T-helper 17 cell (primary cell): ENCODE measurements around the gene CYLD. TPM values are rescaled to one million over a fixed set of nuclear protein-coding genes. Genes with fewer than 3 reads are reported as not detected.

Source experiments
- ATAC-seq: fragments of 150-1000 bp; cut with Tn5 transposase; 2 replicates; pipeline ENCODE4 v1.10.0; 2021; ENCODE audit warnings: mild to moderate bottlenecking, moderate library complexity
- DNase-seq, 3 donors: peaks; one replicate each; pipeline versions ENCODE4 v3.0.0 to v3.0.0-alpha.2; 2020 to 2021
- H3K9me3 ChIP-seq: one replicate; pipeline ENCODE4 v1.7.0; 2013; ENCODE audit warnings: low read length, mild to moderate bottlenecking; ENCODE audit not compliant: control insufficient read depth, poor library complexity, severe bottlenecking
- H3K27ac Mint-ChIP-seq: one replicate; pipeline ENCODE4 v1.8.0; 2022; ENCODE audit warnings: mild to moderate bottlenecking, moderate library complexity, mixed read lengths
- H3K27me3 Mint-ChIP-seq: one replicate; pipeline ENCODE4 v1.8.0; 2022; ENCODE audit warnings: mixed read lengths
- H3K36me3 Mint-ChIP-seq: one replicate; pipeline ENCODE4 v1.8.0; 2022; ENCODE audit warnings: low read depth, mixed read lengths
- H3K4me1 Mint-ChIP-seq: one replicate; pipeline ENCODE4 v1.8.0; 2022; ENCODE audit warnings: mild to moderate bottlenecking, mixed read lengths
- H3K4me3 Mint-ChIP-seq: one replicate; pipeline ENCODE4 v1.8.0; 2022; ENCODE audit warnings: mild to moderate bottlenecking, moderate library complexity, mixed read lengths
- total RNA-seq, 4 donors: library from RNA in 2 of 4; stranded (reverse) in 2 of 4; gene quantifications; one replicate each; pipeline ENCODE4 v1.2.3 and lab custom pipeline; 2022 to 2026

CYLD gene
- total RNA-seq, 2 donors from 2014 or later, result 411 to 412 TPM

GRCh38 chr16:50718061-50718760, 23.7 kb upstream of the CYLD start:
- H3K36me3 Mint-ChIP-seq, result peaks cover 4% of the 10 kb centered on the region
- no peaks in the 10 kb centered on the region for H3K9me3 ChIP-seq
- no peak overlapping the region for H3K27ac Mint-ChIP-seq
- DNase-seq, result no peak
- no peaks in the 10 kb centered on the region for H3K27me3 Mint-ChIP-seq
- H3K4me1 Mint-ChIP-seq, result peaks cover 24% of the 10 kb centered on the region
- H3K4me3 Mint-ChIP-seq, result no peak overlapping the region
- no peak for ATAC-seq

- no peak for DNase-seq
- Mint-ChIP-seq H3K27ac (no peak overlapping the region), H3K4me1 (peaks cover 23% of the 10 kb centered on the region), H3K36me3 (peaks cover 4% of the 10 kb centered on the region), H3K27me3 (no peaks in the 10 kb centered on the region), H3K4me3 (no peak overlapping the region)
- no peaks in the 10 kb centered on the region for H3K9me3 ChIP-seq
- no peak for ATAC-seq
Measured at GRCh38 chr16:50718761-50719400, 23.0 kb upstream of the CYLD start.

DNA sequence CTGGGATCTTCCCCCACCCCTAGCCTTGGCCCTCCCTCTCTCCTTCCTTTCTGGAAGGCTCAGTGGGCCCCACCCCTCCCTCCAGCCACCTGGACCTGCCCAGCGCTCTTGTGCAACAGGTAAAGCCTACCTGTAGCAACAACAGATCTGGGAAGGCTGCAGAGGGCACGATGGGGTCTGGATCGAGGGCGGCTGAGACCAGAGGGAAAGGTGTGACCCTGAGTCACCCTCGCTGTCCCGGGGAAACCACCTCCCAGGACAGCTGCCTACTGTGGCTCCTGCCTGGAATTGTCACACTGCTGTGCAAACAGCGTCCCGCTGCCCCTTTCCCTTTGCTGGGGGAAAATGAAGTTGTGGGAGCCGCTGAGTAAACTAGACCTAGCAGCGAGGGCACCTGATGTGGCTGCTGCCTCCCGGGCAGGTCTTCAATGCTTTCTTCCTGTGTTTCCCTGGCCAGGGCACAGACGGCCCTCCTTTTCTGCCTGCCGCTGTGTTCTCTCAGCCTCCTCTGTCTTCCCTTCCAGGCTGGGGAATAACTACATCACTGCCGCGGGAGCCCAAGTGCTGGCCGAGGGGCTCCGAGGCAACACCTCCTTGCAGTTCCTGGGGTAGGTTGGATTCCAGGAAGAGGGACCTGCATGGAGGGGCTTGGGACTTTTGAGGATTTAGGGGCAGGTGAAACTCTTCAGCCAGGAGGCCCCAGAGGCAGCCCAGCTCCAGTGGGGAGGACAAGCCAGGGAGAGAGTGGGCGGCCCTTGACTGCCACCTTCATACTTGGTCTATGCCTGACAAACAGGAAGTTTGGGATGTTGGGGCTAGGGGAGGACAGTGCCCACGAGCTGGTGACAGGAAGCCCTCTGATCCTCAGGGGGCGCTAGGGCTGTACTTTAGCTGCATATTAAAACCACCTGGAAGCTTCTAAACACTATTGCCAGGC, 22.2 kb upstream of the CYLD start:
- Mint-ChIP-seq H3K4me1 (peaks cover 21% of the 10 kb centered on the region), H3K27me3 (no peaks in the 10 kb centered on the region), H3K36me3 (peaks cover 4% of the 10 kb centered on the region), H3K4me3 (no peak overlapping the region), H3K27ac (peak overlapping the region; percentile 82)
- H3K9me3 ChIP-seq, result no peaks in the 10 kb centered on the region
- no peak for DNase-seq
- ATAC-seq, result no peak

DNA sequence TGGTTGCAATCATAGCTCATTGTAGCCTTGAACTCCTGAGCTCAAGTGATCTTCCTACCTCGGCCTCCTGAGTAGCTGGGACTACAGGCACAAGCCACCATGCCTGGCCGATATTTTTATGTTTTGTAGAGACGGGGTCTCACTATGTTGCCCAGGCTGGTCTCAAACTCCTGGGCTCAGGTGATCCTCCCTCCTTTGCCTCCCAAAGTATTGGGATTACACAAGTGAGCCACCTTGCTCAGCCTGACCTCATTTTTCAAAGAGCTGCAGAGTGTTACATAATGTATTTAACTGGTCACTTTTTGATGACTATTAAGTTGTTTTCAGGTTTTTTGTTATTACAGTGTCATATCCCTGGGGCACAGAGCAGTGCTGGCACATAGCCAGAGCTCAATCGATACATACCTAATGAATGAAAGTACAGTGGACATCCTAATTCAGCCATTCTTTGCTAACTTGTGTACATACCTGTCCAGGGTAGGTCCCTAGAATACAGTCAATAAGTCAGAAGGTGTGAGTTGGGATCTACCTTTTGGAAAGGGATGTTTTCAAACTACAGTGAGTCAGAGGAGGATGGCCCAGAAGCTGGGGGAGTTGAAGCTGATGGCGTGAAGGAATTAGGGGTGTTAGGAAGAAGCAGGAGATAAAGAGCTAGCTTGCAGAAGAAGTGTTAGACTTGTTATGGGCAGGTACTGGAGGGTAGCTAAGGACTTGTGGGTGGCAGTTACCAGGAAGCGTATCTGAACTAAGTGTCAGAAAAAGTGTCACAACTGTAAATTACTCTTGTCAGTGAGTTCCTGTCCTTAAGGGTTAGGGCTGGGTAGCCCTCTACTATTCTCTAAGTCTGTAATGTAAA, 20.1 kb upstream of the CYLD start:
- no peak overlapping the region for H3K4me3 Mint-ChIP-seq
- peaks cover 7% of the 10 kb centered on the region for H3K36me3 Mint-ChIP-seq
- DNase-seq (no peak), ATAC-seq (no peak)
- H3K9me3 ChIP-seq, result no peaks in the 10 kb centered on the region
- no peaks in the 10 kb centered on the region for H3K27me3 Mint-ChIP-seq
- H3K27ac Mint-ChIP-seq, result peak overlapping the region; percentile 3
- peaks cover 21% of the 10 kb centered on the region for H3K4me1 Mint-ChIP-seq

GRCh38 chr16:50722405-50722737, 19.5 kb upstream of the CYLD start:
- DNase-seq (no peak), ATAC-seq (no peak)
- H3K27me3 Mint-ChIP-seq, result no peaks in the 10 kb centered on the region
- peaks cover 18% of the 10 kb centered on the region for H3K4me1 Mint-ChIP-seq
- peak overlapping the region; percentile 3 for H3K27ac Mint-ChIP-seq
- H3K36me3 Mint-ChIP-seq, result peaks cover 7% of the 10 kb centered on the region
- H3K4me3 Mint-ChIP-seq, result no peak overlapping the region
- H3K9me3 ChIP-seq, result no peaks in the 10 kb centered on the region

DNA sequence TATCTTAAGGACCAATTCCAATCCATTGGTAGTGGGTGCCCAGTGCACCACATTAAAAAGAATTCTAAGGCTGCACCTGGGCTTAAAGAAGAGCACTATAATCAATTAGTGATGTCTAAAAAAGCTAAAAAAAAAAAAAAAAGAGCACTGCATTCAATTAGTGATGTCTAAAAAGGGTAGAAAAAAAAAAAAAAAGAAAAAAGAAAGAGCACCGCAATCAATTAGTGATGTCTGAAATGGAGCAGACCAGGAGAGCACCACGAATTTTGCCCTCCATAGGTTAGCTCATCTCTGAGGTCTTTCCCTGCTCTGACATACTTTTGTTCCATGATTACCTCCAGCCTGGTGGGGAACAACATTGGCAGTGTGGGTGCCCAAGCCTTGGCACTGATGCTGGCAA, 18.9 kb upstream of the CYLD start:
- Mint-ChIP-seq H3K27me3 (no peaks in the 10 kb centered on the region), H3K27ac (peak overlapping the region; percentile 3), H3K4me3 (no peak overlapping the region), H3K36me3 (peaks cover 7% of the 10 kb centered on the region), H3K4me1 (peaks cover 15% of the 10 kb centered on the region)
- DNase-seq (no peak), ATAC-seq (no peak)
- no peaks in the 10 kb centered on the region for H3K9me3 ChIP-seq

GRCh38 chr16:50724306-50724705, 17.6 kb upstream of the CYLD start:
- no peak overlapping the region for H3K4me3 Mint-ChIP-seq
- ATAC-seq, result peak; percentile 49
- peak overlapping the region; percentile 2 for H3K27ac Mint-ChIP-seq
- H3K9me3 ChIP-seq, result no peaks in the 10 kb centered on the region
- H3K27me3 Mint-ChIP-seq, result no peaks in the 10 kb centered on the region
- DNase-seq, result no peak
- peaks cover 9% of the 10 kb centered on the region for H3K36me3 Mint-ChIP-seq
- peaks cover 8% of the 10 kb centered on the region for H3K4me1 Mint-ChIP-seq

GRCh38 chr16:50731130-50731988, 10.5 kb upstream of the CYLD start:
- no peaks in the 10 kb centered on the region for H3K27me3 Mint-ChIP-seq
- no peak overlapping the region for H3K4me3 Mint-ChIP-seq
- H3K27ac Mint-ChIP-seq, result peak overlapping the region; percentile 91
- DNase-seq (no peak), ATAC-seq (peak; percentile 68)
- H3K9me3 ChIP-seq, result no peaks in the 10 kb centered on the region
- H3K36me3 Mint-ChIP-seq, result peaks cover 5% of the 10 kb centered on the region
- peaks cover 14% of the 10 kb centered on the region for H3K4me1 Mint-ChIP-seq

GRCh38 chr16:50731989-50732832, 9.7 kb upstream of the CYLD start:
- DNase-seq (no peak), ATAC-seq (no peak)
- peaks cover 19% of the 10 kb centered on the region for H3K4me1 Mint-ChIP-seq
- H3K4me3 Mint-ChIP-seq, result no peak overlapping the region
- H3K36me3 Mint-ChIP-seq, result peaks cover 5% of the 10 kb centered on the region
- no peaks in the 10 kb centered on the region for H3K9me3 ChIP-seq
- peak overlapping the region; percentile 91 for H3K27ac Mint-ChIP-seq
- no peaks in the 10 kb centered on the region for H3K27me3 Mint-ChIP-seq

DNA sequence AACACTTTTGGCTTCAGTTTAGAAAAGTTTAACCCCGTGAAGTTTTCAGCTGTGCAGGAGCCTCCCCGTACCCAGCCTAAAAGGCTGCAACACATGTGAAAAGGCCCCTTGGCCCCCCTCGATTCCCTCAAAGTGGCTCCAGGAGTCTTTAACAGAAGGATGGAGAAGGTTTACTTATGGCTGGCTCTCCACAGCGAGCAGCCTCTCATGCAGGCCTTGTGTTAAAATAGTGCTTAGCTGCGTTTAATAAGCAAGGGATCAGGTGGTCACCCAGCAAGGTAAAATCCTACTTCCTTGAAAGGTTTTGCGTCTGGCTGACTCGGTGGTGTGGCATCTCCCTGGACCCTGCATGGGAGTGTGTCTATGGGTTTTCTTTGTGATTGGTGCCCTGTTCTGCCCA, 8.4 kb upstream of the CYLD start:
- H3K27ac Mint-ChIP-seq, result no peak overlapping the region
- ATAC-seq (no peak), DNase-seq (no peak)
- H3K27me3 Mint-ChIP-seq, result no peaks in the 10 kb centered on the region
- no peaks in the 10 kb centered on the region for H3K9me3 ChIP-seq
- peaks cover 21% of the 10 kb centered on the region for H3K4me1 Mint-ChIP-seq
- H3K36me3 Mint-ChIP-seq, result peaks cover 5% of the 10 kb centered on the region
- no peak overlapping the region for H3K4me3 Mint-ChIP-seq

DNA sequence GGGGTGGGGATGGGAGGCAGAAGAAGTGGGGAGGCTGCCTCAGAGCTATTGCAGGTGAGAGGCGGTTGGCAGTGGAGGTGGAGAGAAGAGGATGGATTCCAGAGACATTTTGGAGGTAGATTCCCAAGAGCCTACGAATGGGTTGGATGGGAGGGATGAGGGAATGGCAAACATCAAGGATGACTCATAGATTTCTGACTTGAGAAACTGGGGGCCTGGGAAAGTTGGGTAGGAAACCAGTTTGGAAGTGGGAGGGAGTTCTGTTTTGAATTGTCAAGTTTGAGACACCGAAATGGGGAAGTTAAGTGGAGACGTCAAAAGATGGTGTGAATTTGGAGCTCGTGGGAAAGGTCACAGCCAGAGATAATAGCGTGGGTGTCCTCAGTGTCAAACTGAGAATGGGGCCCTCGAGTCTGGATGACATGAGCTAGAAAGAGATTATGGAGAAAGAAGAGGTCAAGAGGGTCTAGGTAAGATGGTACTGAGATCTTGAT, 6.2 kb upstream of the CYLD start:
- ATAC-seq, result no peak
- Mint-ChIP-seq H3K4me1 (peaks cover 34% of the 10 kb centered on the region), H3K36me3 (peaks cover 3% of the 10 kb centered on the region), H3K27me3 (no peaks in the 10 kb centered on the region), H3K4me3 (no peak overlapping the region), H3K27ac (no peak overlapping the region)
- no peaks in the 10 kb centered on the region for H3K9me3 ChIP-seq
- DNase-seq, result no peak
